HFF-Myc (cell line): ENCODE data around the gene RNF2.

Source experiments
- DNase-seq: peaks from one replicate; pipeline ENCODE4 v3.0.0-alpha.2; 2011; ENCODE audit warnings: low read depth; ENCODE audit errors: extremely low read depth
- H3K4me3 ChIP-seq: replicated peaks from 2 replicates; pipeline ENCODE4 v1.5.1; 2011; ENCODE audit warnings: low read depth, mild to moderate bottlenecking, control low read depth, low read length
- CTCF ChIP-seq: IDR thresholded peaks from 2 replicates; pipeline ENCODE4 v1.5.1; 2012; ENCODE audit warnings: mild to moderate bottlenecking, low read depth, low read length, control low read depth; ENCODE audit errors: missing control alignments

Gene RNF2

GRCh38 chr1:185016880-185017279 is 28.5 kb upstream of the RNF2 start:
- no peak for DNase-seq
- H3K4me3 ChIP-seq = no peak overlapping the region
- TF ChIP-seq CTCF = no peak

- DNase-seq = peak; percentile 52
- H3K4me3 ChIP-seq = no peak overlapping the region
- TF ChIP-seq CTCF = no peak
Observed at GRCh38 chr1:185017338-185017737, 28.0 kb upstream of the RNF2 start.

GRCh38 chr1:185017966-185018365 is 27.4 kb upstream of the RNF2 start:
- H3K4me3 ChIP-seq = no peak overlapping the region
- no peak for DNase-seq
- no peak for TF ChIP-seq CTCF

GRCh38 chr1:185027252-185027882 is 18.0 kb upstream of the RNF2 start:
- H3K4me3 ChIP-seq = no peak overlapping the region
- TF ChIP-seq CTCF = no peak
- DNase-seq = no peak

GRCh38 chr1:185033686-185034085 is 11.7 kb upstream of the RNF2 start:
- no peak for DNase-seq
- no peak overlapping the region for H3K4me3 ChIP-seq
- TF ChIP-seq CTCF = no peak

- no peak overlapping the region for H3K4me3 ChIP-seq
- TF ChIP-seq CTCF = no peak
- no peak for DNase-seq
Observed at GRCh38 chr1:185035258-185035657, 10.1 kb upstream of the RNF2 start.

- no peak for DNase-seq
- H3K4me3 ChIP-seq = no peak overlapping the region
- no peak for TF ChIP-seq CTCF
Observed at GRCh38 chr1:185038813-185039376, 6.5 kb upstream of the RNF2 start.
